Heart left ventricle (tissue), 13 donors: ENCODE data around the gene ITGA11.

Experiments used
- POLR2A ChIP-seq, 2 donors: fragments of 450-650 bp; IDR thresholded peaks; one replicate each; pipeline ENCODE4 v1.6.1; 2017; ENCODE audit warnings: antibody characterized with exemption in 2 of 2, mild to moderate bottlenecking in 2 of 2, moderate library complexity in 2 of 2
- TF ChIP-seq, protein P1 (sequence below), 12 donors: fragments of 200-600 bp; sonication (generic) in 4 of 12; IDR thresholded peaks; one replicate each; pipeline versions ENCODE4 v1.5.0 to v1.8.0; 2018 to 2022; ENCODE audit warnings: antibody characterized with exemption in 12 of 12, mild to moderate bottlenecking in 5 of 12
- donor health status: ischemic (EF 13 %, LVEDD 7.1; RV severe dilation, severe dysfunction).
- donor health status: DM: no; HTN: yes; CAD: no.
- donor health status: DM: no; HTN: no; CAD: no.
- donor health status: ischemic (EF 25% LVEDD 6.9; RV normal size, moderate dysfunction).
- donor health status: ischemic (EF 25% LVEDD 5.7; RV mildly dilated, moderate dysfunction).
- donor health status: ischemic (EF 35%, LVEDD 5.7; RV mildly dilated, moderate dysfunction).
- donor health status: nonischemic (EF 11% LVEDD 7.7; RV severe dilation, severe dysfunction).
- donor health status: DM: yes; HTN: yes; CAD: no.
- donor health status: PGD.
- donor health status: ischemic (EF 29% LVEDD 5.4; RV normal size, mild dysfunction).
- donor health status: nonischemic (EF 23%, LVEDD 6.1; RV moderate dilation, normal function).

DNA sequence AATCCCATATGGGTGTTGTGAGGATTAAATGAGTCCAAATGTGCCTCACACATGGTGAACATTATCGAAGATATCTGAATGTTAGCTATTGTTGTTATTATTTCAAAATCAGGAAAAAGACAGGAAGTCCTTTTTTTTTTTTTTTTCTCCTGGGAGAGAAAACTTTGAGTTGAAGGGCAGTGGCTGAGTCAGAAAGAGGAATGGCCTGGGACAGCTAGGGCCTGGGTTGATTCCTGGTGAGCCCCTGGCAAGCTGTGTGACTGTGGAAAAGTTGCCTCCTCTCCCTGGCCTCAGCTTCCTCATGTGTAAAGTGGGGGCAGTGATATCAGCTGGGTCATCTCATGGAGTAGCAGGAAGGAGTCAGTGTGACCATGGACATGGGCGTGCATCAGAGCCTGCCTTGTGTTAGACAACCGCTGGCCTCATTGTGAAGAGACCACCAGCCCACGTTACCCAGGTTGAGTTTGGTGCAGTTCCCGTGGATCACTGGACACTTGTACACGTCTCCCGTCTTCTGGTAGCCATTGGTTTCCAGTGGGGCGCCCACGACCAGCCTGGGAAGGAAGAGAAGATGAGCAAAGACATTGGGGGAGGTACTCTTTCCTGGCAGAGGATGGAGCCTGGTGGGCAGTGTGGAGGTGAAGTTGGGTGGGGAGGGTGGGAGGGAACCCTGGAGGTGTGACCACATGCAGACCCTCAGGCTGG, 63.1 kb downstream of the ITGA11 start:
- TF ChIP-seq, protein P1, sequence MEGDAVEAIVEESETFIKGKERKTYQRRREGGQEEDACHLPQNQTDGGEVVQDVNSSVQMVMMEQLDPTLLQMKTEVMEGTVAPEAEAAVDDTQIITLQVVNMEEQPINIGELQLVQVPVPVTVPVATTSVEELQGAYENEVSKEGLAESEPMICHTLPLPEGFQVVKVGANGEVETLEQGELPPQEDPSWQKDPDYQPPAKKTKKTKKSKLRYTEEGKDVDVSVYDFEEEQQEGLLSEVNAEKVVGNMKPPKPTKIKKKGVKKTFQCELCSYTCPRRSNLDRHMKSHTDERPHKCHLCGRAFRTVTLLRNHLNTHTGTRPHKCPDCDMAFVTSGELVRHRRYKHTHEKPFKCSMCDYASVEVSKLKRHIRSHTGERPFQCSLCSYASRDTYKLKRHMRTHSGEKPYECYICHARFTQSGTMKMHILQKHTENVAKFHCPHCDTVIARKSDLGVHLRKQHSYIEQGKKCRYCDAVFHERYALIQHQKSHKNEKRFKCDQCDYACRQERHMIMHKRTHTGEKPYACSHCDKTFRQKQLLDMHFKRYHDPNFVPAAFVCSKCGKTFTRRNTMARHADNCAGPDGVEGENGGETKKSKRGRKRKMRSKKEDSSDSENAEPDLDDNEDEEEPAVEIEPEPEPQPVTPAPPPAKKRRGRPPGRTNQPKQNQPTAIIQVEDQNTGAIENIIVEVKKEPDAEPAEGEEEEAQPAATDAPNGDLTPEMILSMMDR (IDR thresholded peaks at IDR 0.05): no peak
- TF ChIP-seq POLR2A (IDR thresholded peaks at IDR 0.05): no peak
